Stimulated activated CD8-positive, alpha-beta memory T cell treated with anti-CD3 and anti-CD28 coated beads, Interleukin-4, amount 100 ng/mL, for 24 hours (primary cell): ENCODE measurements around the gene NDUFA11.

Experiments used
- DNase-seq: peaks from one replicate; pipeline ENCODE4 v3.0.0-alpha.2; 2020; ENCODE audit warnings: low read depth

The NDUFA11 gene

GRCh38 chr19:5903624-5904351 lies at the start of gene NDUFA11:
Gene NDUFA11 (minus strand): TSS chr19:5903790. CDS start chr19:5903708, 82 bp downstream.
- peak; percentile 94 for DNase-seq

GRCh38 chr19:5953030-5953589 lies 49.5 kb upstream of the NDUFA11 start:
- DNase-seq = no peak

- no peak for DNase-seq
These were observed 48.8 kb upstream of the NDUFA11 start for GRCh38 chr19:5952193-5953029.

DNA sequence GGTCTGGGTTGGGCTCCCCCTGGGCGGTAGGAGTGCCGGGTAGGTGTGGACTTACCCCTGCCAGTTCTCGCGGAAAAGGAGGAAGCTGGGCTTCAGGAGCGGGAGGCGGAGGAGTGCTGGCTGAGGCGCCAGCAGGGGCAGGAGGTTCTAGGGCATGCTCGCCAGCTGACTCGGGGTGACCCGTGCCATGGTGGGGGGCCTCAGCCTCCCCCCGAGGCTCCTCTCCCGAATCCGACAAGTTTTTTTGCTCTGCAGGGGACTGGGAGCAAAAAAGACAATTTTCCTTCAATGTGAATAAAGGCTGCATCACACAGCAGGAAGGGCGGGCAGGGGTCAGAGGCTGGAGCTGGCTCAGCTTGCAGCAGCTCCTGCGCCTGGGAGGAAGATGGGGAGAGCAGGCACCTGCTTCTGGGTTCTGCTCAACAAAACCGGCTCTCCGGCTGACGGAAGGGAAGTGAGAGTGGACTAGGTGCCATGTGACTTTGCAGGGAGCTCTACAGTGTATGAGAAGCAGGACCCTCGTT lies 47.8 kb upstream of the NDUFA11 start:
- no peak for DNase-seq

GRCh38 chr19:5950741-5951140 lies 47.2 kb upstream of the NDUFA11 start:
- DNase-seq = no peak

GRCh38 chr19:5949792-5950305 lies 46.3 kb upstream of the NDUFA11 start:
- no peak for DNase-seq

GRCh38 chr19:5948752-5949564 lies 45.4 kb upstream of the NDUFA11 start:
- DNase-seq = no peak

DNA sequence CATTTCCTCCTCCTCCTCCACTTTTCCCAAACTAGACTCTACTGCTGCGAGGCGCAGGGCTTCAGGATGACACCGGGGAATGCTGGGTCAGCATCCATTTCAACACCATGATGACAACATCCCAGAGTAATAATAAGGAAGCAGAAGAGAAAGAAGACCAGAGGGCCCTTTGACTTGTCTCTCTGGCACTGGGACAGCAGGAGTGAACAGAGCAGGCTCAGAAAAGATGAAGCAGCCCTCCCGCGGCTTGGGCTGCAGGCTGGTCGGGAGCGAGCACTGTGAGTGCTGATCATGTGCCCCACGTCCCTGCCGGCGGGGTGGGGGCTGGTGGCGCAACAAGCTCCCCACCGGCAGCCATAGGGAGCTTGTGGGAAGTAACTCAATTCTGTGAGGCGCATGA lies 43.8 kb upstream of the NDUFA11 start:
- DNase-seq = no peak

DNA sequence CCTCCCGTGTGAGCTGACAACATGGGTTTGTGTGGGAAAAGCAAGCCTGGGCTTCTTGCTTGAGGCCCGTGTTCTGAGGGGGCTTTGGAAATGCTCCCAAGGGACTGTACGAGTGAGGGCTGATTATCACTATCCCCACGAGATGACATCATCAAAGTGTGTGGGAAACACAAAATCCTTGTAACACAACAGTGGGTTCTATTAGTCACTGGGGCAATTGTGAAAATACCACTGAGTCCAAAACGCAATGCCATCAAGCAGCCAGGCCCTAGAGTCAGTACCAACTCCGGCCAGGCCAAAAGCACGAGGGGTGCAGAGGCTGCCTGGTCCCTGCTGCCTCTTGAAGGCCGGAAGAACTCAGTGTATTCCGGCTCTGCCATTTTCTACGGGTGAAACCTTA lies 40.0 kb upstream of the NDUFA11 start:
- no peak for DNase-seq

GRCh38 chr19:5943045-5943444 lies 39.5 kb upstream of the NDUFA11 start:
- DNase-seq = no peak

GRCh38 chr19:5941673-5942072 lies 38.1 kb upstream of the NDUFA11 start:
- no peak for DNase-seq

DNA sequence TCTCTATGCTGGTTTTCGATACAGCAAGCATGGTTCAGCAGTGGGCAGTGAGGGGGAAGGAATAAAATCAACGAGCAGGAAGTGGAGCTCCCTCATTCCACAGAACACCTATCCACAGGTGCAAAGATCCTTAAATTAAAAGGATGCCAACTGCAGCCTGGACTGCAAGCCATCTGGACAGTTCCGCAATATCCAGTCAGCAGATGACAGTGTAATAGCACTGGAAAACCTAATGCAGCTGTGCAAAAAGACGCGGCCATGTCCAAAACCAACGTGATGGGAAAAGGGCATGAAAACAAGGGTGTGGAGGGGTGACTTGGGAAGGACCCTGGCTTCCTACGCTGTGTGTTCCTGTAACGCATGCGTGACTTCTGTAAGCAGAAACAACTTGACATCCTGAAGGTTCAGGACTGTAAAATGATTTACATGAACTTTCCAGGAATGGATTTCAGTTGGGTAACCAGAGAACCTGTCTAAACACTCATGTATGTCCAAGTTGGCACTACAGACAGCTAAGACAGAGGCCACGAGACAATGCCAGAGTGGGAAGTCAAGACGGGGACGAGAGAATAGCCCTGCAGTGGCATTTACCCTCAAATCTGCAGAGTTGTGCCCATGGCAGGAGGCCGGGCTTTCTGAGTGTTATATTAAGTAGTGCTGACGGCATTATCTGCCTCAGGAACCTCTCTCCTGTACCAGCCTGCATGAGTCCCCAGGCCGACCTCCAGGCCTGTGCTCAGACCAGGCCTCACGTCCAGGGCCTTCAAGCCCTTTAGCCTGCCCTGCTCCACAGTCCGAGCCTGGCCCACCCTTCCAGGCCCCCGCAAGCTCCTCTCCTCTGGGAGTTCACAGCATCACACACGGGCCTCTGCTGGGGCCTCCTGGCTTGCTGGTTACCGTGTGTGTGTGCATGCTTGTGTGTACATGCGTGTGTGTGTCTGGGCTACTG lies 36.9 kb upstream of the NDUFA11 start:
- DNase-seq = no peak

- no peak for DNase-seq
These were observed 34.0 kb upstream of the NDUFA11 start for GRCh38 chr19:5937550-5937949.

DNA sequence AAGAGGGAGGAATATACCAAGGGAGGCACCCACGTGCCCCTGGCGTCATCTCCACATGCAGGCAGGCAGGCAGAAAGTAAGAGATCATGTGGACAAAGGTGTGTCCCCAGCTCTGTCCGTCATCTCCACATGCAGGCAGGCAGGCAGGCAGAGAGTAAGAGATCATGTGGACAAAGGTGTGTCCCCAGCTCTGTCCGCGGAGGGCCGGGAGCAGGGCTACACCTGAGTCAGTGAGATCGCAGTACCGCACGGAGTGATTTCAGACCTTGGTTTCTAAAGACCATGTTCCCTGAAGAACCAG lies 32.7 kb upstream of the NDUFA11 start:
- DNase-seq = no peak

DNA sequence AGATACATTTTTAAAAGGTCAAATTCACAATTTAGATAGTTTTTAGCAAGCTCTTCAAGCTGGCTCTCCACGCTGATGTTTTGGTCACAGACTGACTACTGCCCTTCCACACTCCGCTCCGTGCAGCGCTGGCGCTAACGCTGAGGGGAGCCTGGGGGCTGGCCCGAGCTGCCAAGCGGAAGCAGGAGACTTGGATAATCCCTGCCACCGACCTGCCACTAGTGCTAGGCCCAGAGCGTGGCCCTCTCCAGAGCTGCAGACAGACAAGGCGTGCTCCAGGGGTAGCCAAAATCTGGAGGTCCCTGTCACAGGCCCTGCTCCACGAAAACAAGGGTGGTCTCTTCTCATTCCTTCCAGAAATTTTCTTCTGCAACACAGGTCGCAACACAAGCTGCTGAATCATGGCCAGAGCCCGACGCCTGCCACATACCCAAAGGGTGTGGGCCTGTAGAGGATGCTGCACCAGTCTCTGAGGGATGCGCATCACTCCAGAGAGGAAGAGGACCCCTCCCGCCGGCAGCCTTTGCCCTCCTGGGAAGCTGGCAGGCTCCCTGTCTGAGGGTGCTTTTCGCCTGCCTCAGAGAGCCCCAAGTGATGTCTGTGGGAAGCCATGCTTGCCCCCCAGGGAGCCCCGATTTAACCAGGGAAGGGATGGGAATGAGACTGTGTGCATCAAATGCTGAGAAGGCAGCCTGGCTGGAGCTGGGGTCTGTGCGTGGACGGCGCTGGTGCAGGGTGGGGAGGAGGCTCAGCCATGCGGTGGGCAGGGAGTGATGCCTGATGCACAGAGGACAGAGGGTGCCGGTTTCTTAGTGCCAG lies 32.1 kb upstream of the NDUFA11 start:
- DNase-seq = no peak

DNA sequence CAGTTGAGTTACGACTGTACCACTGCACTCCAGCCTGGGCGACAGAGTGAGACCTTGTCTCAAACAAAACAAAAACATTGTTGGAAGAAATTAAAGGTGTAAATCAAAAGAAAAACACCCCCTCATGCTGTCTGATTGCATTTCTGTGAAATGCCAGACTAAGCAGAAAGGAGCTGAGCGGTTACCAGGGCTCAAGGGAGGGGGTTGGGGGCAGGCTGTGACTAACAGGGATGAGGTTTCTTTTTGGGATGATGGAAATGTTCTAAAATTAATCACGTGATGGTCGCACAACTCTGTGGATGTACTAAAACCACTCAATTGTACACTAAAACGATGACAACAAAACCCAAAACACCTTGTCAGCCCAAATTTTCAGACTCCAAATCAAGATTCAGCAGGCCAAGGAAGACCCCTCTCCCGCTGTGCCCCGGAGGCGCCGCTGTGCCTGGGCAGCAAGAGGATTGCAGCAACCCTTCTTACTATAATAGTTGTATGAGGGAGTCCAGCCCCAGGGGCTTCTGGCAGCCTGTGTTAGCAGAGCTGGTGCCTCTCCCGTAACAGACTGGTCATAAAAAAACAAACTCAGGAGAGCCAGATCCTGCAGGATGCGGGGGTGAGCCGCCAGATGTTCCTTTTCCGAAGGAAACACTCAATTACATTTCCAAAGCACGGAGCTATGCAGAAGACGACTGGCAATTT lies 31.3 kb upstream of the NDUFA11 start:
- no peak for DNase-seq

DNA sequence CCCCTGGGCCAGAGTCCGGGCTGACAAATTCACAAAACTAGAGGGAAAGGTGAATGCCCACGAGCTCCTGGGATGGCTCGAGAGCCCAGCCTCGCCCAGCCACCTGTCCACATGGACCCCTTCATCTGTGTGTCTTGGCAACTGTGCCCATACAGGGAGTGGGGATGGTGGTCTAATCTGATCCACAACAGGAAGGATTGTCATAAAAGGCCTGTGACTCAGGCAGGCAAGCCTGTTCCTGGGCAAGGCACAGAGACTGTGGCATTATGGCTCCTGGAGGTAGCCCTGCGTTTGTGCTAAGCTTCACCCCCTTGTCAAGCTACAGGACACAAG lies 30.4 kb upstream of the NDUFA11 start:
- no peak for DNase-seq

DNA sequence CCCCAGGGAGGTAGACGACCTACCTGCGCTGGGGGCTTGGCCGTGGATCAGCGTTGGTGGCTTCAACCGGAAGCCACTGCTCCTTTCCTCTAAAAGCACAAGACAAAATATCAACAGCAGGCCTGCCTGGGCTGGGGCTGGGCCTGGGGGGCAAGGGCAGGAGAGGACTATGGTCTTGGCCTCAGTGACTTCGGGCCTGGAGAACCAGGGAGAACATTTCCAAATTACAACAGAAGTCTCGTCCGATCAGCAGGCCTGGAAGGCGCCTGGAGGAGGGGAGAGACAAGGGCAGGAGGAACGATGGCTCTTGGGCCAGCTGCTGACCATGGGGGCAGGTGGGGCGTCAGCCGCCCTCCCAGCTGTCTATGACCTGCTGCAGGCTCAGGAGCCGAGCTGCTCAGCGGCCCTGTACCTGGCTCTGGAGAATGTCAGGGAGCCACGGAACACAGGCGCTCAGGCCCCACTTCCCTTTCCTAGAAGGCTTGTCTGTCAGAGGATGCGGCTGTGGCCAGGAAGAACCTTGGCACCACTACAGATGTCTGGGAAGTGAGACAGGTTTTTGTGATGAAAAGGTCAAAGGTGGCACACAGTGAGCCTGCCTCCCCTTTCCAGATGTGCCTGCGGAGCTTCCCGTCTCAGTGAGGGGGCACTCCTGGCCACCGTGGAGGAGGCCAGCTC lies 29.9 kb upstream of the NDUFA11 start:
- DNase-seq = no peak
